Upper lobe of left lung (tissue), 4 donors: Measurements from ENCODE around the gene MRGPRD.

ENCODE experiments used
- CTCF ChIP-seq, 6 experiments: fragments of 450-650 bp in 4 of 6; fragments of 200-600 bp in 2 of 6; sonication (generic) in 2 of 6; IDR thresholded peaks; one replicate each; pipeline ENCODE4 v1.5.1; 2016 to 2019; ENCODE audit warnings: antibody characterized with exemption in 6 of 6
- POLR2AphosphoS5 ChIP-seq, 2 donors: sonication (generic); formaldehyde crosslinking; IDR thresholded peaks; one replicate each; pipeline ENCODE4 v1.5.1; 2017; ENCODE audit warnings: antibody characterized with exemption in 2 of 2

GRCh38 chr11:68941324-68942094 lies 39.3 kb downstream of the MRGPRD start:
- TF ChIP-seq POLR2AphosphoS5 (IDR thresholded peaks at IDR 0.05) = no peak
- TF ChIP-seq CTCF (IDR thresholded peaks at IDR 0.05) = no peak
